ENCODE data around the gene PSMD6. TPM values are rescaled to one million over a fixed set of nuclear protein-coding genes. Genes with fewer than 3 reads are reported as not detected.

The PSMD6 gene
- total RNA-seq, 1 donor, result 72.8 TPM

DNA sequence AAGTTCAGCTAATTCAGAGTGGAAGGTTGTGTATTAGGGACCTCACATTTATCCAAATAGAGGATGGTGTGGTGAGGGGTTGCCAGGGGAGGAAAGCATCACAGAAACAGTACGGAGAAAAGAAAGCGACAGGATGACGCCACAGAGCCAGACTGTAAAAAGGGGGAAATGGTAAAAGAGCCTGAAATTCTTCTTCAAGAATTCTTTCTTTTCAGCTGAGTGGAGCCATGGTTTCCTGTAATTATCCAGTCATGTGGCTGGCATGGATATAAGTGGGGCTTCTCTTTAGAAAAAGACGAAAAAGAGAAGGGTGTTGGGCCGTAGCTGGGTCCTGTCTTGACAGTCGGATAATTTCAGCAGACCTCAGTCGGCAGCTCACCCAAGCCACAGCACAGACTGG lies 24.5 kb upstream of the PSMD6 start:
- TF ChIP-seq CTCF (IDR thresholded peaks at IDR 0.05; ENCODE audit: insufficient read depth, low read length), result no peak
- DNase-seq (ENCODE audit: low read depth), result no peak
- no peak overlapping the region for H3K4me3 ChIP-seq (ENCODE audit: low read depth, low read length)

DNA sequence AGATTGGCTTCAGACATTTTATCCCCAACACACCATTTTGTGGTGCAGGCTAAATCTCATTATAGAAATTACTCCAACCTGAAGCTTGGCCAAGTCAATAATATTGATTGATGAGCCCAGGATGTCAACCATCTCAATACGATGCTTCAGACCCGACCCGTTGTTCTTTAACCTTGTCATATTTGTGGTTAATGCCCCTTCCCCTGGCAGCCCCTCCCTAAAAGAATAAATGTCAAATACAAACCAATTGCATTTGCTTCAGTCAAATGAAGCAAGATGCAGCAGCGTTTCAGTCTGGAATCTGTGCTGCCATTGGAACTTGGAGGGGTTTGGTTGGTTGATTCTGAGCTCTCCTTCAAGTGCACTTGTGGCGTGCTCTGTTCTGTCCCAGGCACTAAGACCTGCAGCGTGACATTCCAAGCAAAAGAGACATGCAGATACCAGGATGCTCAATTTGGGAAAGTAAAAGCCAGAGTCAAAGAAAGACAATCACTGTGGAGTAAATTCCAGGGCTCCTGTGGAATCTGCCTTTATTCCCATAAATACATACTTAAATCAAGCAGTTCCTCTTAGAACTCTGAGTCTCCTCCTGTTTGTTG lies 23.8 kb upstream of the PSMD6 start:
- H3K4me3 ChIP-seq (ENCODE audit: low read depth, low read length), result no peak overlapping the region
- TF ChIP-seq CTCF (IDR thresholded peaks at IDR 0.05; ENCODE audit: insufficient read depth, low read length), result no peak
- no peak for DNase-seq (ENCODE audit: low read depth)

GRCh38 chr3:64046592-64046991 lies 23.3 kb upstream of the PSMD6 start:
- H3K4me3 ChIP-seq (ENCODE audit: low read depth, low read length), result no peak overlapping the region
- no peak for DNase-seq (ENCODE audit: low read depth)
- TF ChIP-seq CTCF (IDR thresholded peaks at IDR 0.05; ENCODE audit: insufficient read depth, low read length), result no peak

DNA sequence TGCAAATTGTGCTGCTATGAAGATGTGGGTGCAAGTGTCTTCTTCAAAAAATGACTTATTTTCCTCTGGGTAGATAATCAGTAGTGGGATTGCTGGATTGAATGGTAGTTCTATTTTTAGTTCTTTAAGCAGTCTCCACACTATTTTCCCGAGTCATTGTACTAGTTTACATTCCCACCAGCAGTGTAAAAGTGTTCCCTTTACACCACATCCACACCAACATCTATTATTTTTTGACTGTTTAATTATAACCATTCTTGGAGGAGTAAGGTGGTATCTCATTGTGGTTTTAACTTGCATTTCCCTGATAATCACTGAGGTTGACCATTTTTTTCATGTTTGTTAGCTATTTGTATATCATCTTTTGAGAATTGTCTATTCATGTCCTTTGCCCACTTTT lies 19.7 kb upstream of the PSMD6 start:
- no peak overlapping the region for H3K4me3 ChIP-seq (ENCODE audit: low read depth, low read length)
- DNase-seq (ENCODE audit: low read depth), result no peak
- TF ChIP-seq CTCF (IDR thresholded peaks at IDR 0.05; ENCODE audit: insufficient read depth, low read length), result no peak

- no peak for TF ChIP-seq CTCF (IDR thresholded peaks at IDR 0.05; ENCODE audit: insufficient read depth, low read length)
- no peak overlapping the region for H3K4me3 ChIP-seq (ENCODE audit: low read depth, low read length)
- DNase-seq (ENCODE audit: low read depth), result no peak
Measured at GRCh38 chr3:64039981-64040733, 16.9 kb upstream of the PSMD6 start.

DNA sequence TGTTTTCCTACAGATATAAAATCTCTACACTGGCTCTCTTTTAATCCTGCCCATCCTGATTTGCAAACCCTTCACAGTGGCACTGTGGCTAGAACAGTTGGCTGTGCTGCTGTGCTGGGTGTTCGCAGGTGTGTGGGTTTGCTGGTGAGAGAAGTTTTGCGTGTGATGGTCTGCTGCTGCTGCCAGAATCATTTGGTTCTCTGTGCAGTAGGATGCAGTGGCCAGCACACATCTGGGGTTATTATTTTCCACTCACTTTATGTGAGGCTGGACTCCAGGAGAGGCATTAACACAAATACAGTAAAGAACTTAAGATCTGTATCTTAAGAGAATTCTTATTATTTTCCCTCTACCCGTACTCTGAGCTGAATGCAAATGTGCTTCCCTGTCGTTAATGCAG lies 16.0 kb upstream of the PSMD6 start:
- no peak for DNase-seq (ENCODE audit: low read depth)
- H3K4me3 ChIP-seq (ENCODE audit: low read depth, low read length), result no peak overlapping the region
- no peak for TF ChIP-seq CTCF (IDR thresholded peaks at IDR 0.05; ENCODE audit: insufficient read depth, low read length)

Data from fibroblast of the aortic adventitia (primary cell).